Measurements from ENCODE around the gene MRPS27. TPM values are rescaled to one million over a fixed set of nuclear protein-coding genes. Genes with fewer than 3 reads are reported as not detected.

Gene MRPS27
- total and polyA plus RNA-seq, 9 of the 15 experiments (the other 6 are each of a cell fraction or from before 2014, with no cell fraction given), result 73.6 to 144 (median 106) TPM

GRCh38 chr5:72301557-72301956 is 18.5 kb downstream of the MRPS27 start:
- no peak overlapping the region for H3K4me2 ChIP-seq (ENCODE audit: insufficient read depth, low read length)
- DNase-seq (ENCODE audit: extremely low read depth in 1 of 4, low spot score in 3 of 4) (no peak), ATAC-seq (peak; percentile 45), FAIRE-seq (no peak)
- intact Hi-C loops (cut with micrococcal nuclease), result no loop called here
- H3K27ac ChIP-seq (ENCODE audit: extremely low read depth, low read depth, low read length), result no peak overlapping the region
- no peak for TF ChIP-seq GATAD2A (IDR thresholded peaks at IDR 0.05)
- TF ChIP-seq STAT5A (IDR thresholded peaks at IDR 0.05; ENCODE audit: borderline replicate concordance, low read length), result no peak
- no peak for TF ChIP-seq NFE2 (IDR thresholded peaks at IDR 0.05; ENCODE audit: low read depth)
- TF ChIP-seq ARNT (IDR thresholded peaks at IDR 0.05), result no peak
- TF ChIP-seq, protein P1, sequence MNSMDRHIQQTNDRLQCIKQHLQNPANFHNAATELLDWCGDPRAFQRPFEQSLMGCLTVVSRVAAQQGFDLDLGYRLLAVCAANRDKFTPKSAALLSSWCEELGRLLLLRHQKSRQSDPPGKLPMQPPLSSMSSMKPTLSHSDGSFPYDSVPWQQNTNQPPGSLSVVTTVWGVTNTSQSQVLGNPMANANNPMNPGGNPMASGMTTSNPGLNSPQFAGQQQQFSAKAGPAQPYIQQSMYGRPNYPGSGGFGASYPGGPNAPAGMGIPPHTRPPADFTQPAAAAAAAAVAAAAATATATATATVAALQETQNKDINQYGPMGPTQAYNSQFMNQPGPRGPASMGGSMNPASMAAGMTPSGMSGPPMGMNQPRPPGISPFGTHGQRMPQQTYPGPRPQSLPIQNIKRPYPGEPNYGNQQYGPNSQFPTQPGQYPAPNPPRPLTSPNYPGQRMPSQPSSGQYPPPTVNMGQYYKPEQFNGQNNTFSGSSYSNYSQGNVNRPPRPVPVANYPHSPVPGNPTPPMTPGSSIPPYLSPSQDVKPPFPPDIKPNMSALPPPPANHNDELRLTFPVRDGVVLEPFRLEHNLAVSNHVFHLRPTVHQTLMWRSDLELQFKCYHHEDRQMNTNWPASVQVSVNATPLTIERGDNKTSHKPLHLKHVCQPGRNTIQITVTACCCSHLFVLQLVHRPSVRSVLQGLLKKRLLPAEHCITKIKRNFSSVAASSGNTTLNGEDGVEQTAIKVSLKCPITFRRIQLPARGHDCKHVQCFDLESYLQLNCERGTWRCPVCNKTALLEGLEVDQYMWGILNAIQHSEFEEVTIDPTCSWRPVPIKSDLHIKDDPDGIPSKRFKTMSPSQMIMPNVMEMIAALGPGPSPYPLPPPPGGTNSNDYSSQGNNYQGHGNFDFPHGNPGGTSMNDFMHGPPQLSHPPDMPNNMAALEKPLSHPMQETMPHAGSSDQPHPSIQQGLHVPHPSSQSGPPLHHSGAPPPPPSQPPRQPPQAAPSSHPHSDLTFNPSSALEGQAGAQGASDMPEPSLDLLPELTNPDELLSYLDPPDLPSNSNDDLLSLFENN (IDR thresholded peaks at IDR 0.05; ENCODE audit: low read depth in 2 of 2, low read length in 2 of 2), result no peak
- TF ChIP-seq XRCC3 (IDR thresholded peaks at IDR 0.05), result no peak
- no peak for TF ChIP-seq PRPF4 (IDR thresholded peaks at IDR 0.05; ENCODE audit: insufficient read depth, low read depth, low read length, poor library complexity, severe bottlenecking)
- TF ChIP-seq ZNF696 (CRISPR knock-in tag; conservative IDR thresholded peaks at IDR 0.05), result no peak
- TF ChIP-seq, protein P2, sequence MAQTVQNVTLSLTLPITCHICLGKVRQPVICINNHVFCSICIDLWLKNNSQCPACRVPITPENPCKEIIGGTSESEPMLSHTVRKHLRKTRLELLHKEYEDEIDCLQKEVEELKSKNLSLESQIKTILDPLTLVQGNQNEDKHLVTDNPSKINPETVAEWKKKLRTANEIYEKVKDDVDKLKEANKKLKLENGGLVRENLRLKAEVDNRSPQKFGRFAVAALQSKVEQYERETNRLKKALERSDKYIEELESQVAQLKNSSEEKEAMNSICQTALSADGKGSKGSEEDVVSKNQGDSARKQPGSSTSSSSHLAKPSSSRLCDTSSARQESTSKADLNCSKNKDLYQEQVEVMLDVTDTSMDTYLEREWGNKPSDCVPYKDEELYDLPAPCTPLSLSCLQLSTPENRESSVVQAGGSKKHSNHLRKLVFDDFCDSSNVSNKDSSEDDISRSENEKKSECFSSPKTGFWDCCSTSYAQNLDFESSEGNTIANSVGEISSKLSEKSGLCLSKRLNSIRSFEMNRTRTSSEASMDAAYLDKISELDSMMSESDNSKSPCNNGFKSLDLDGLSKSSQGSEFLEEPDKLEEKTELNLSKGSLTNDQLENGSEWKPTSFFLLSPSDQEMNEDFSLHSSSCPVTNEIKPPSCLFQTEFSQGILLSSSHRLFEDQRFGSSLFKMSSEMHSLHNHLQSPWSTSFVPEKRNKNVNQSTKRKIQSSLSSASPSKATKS (CRISPR knock-in tag; IDR thresholded peaks at IDR 0.05), result no peak
- no peak for TF ChIP-seq ERF (CRISPR knock-in tag; IDR thresholded peaks at IDR 0.05)
- H3K9me1 ChIP-seq (ENCODE audit: control insufficient read depth, insufficient read depth, low read length), result no peaks in the 10 kb centered on the region
- peaks cover 52% of the 10 kb centered on the region; the same call in 2 of the 3 replicates for H3K36me3 ChIP-seq (ENCODE audit: control insufficient read depth, insufficient read depth, low read length)
- BruUV-seq (replicated peaks), result no TSS peak
- H3K9me3 ChIP-seq (replicated peaks; ENCODE audit: control insufficient read depth, insufficient read depth, low read depth, low read length), result no peaks in the 10 kb centered on the region
- no peaks in the 10 kb centered on the region for H4K20me1 ChIP-seq (replicated peaks; ENCODE audit: control insufficient read depth, insufficient read depth, low read length)
- peak overlapping the region in 1 of 2 experiments; percentile 77; a peak in 2 of 4 replicates for H3K9ac ChIP-seq (ENCODE audit: insufficient read depth in 1 of 2, low read depth in 2 of 2, low read length in 2 of 2)
- H3K27me3 ChIP-seq (ENCODE audit: control insufficient read depth in 2 of 2, insufficient read depth in 2 of 2, low read length in 2 of 2), result no peaks in the 10 kb centered on the region
- no peak overlapping the region for H3K4me3 ChIP-seq
- ChIA-PET POLR2A (interaction anchor here (1.7 kb wide), 1 partner anchor 9 kb away, joined by 8 read pairs; no protein-coding TSS in a partner anchor), CTCF (ENCODE audit: low intra/inter-chr PET ratio) (no interaction called here)
- 85% methylated on average over 6 of the region's 6 CpGs for WGBS (ENCODE audit: insufficient coverage, low coverage, missing lambda C conversion rate)
- in situ Hi-C loops (cut with MboI), result loop anchor here (25.0 kb wide), 1 partner anchor 514 kb away; no protein-coding TSS in a partner anchor
- H3K4me1 ChIP-seq (replicated peaks in 1 of 2; ENCODE audit: control insufficient read depth in 2 of 2, insufficient read depth in 2 of 2, low read length in 2 of 2), result peaks cover 3 to 27% of the 10 kb centered on the region in 2 experiments; a peak in 4 of 5 replicates
- H2AFZ ChIP-seq (ENCODE audit: low read depth, low read length), result no peak overlapping the region
- H3K79me2 ChIP-seq (ENCODE audit: control insufficient read depth, insufficient read depth, low read length), result peaks cover 91% of the 10 kb centered on the region
